Measurements from ENCODE around the gene UBR7. TPM values are rescaled to one million over a fixed set of nuclear protein-coding genes. Genes with fewer than 3 reads are reported as not detected.

The UBR7 gene
- total RNA-seq, 1 experiment from 2014 or later = 19.9 TPM

DNA sequence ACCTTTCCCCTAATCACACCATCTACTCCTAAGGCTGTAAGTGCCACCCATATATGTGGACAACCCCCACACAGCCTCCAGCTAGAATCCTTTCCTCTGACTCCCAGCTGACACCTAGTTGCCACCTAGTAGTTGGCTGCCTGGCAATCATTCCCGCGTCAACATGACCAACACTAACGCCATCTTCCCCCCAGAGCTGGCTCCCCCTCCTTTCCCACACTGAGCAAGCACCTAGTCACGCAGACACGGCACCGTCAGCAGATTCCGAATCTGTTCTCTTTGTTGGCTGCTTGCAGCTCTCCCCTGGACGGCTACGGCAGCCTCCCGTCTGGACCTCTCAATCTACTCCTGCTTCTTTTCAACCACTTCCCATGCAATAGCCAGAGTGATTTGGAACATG, 27.7 kb downstream of the UBR7 start:
- peak; percentile 69 for ATAC-seq
- Histone ChIP-seq H3K27me3 (ENCODE audit: control insufficient read depth, insufficient read depth, low read length) (no peaks in the 10 kb centered on the region), H3K36me3 (ENCODE audit: control insufficient read depth, insufficient read depth, low read length) (no peaks in the 10 kb centered on the region), H3K4me1 (ENCODE audit: control insufficient read depth, insufficient read depth, low read length) (peaks cover 4% of the 10 kb centered on the region), H3K9me3 (ENCODE audit: control insufficient read depth, insufficient read depth, low read depth, low read length) (no peaks in the 10 kb centered on the region), H3K27ac (ENCODE audit: low read length) (no peak overlapping the region), H3K4me3 (ENCODE audit: low read depth in 2 of 2, low read length in 2 of 2) (no peak overlapping the region)
- DNase-seq (ENCODE audit: low read depth, low spot score) = no peak
- TF ChIP-seq SIN3A (IDR thresholded peaks at IDR 0.05; ENCODE audit: borderline replicate concordance, insufficient read depth, low read depth, low read length) (no peak), TCF7L2 (IDR thresholded peaks at IDR 0.05; ENCODE audit: low read depth, low read length) (no peak), POLR2AphosphoS5 (IDR thresholded peaks at IDR 0.05; ENCODE audit: low read depth, low read length) (no peak)
- TF ChIP-seq, protein P1, sequence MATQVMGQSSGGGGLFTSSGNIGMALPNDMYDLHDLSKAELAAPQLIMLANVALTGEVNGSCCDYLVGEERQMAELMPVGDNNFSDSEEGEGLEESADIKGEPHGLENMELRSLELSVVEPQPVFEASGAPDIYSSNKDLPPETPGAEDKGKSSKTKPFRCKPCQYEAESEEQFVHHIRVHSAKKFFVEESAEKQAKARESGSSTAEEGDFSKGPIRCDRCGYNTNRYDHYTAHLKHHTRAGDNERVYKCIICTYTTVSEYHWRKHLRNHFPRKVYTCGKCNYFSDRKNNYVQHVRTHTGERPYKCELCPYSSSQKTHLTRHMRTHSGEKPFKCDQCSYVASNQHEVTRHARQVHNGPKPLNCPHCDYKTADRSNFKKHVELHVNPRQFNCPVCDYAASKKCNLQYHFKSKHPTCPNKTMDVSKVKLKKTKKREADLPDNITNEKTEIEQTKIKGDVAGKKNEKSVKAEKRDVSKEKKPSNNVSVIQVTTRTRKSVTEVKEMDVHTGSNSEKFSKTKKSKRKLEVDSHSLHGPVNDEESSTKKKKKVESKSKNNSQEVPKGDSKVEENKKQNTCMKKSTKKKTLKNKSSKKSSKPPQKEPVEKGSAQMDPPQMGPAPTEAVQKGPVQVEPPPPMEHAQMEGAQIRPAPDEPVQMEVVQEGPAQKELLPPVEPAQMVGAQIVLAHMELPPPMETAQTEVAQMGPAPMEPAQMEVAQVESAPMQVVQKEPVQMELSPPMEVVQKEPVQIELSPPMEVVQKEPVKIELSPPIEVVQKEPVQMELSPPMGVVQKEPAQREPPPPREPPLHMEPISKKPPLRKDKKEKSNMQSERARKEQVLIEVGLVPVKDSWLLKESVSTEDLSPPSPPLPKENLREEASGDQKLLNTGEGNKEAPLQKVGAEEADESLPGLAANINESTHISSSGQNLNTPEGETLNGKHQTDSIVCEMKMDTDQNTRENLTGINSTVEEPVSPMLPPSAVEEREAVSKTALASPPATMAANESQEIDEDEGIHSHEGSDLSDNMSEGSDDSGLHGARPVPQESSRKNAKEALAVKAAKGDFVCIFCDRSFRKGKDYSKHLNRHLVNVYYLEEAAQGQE (IDR thresholded peaks at IDR 0.05; ENCODE audit: insufficient read depth in 1 of 2, low read depth in 2 of 2, low read length in 1 of 2) = no peak
- no TSS peak for BruUV-seq (replicated peaks)
- in situ Hi-C loops (cut with HindIII; ENCODE audit: low pct_unique_long_range_greater_than_20kb, low sequenced_read_pairs) (no loop called here), intact Hi-C loops (cut with micrococcal nuclease; ENCODE audit: unreplicated experiment) (loop anchor here (10.0 kb wide), 2 partner anchors 310 to 380 kb away; no protein-coding TSS in a partner anchor)
- CTCF ChIA-PET = no interaction called here
- POLR2A ChIA-PET = no interaction called here

- ATAC-seq = peak; percentile 94
These were observed 33.0 kb downstream of the UBR7 start for GRCh38 chr14:93239869-93240677.

More at GRCh38 chr14:93239869-93240677, 33.0 kb downstream of the UBR7 start:
- Histone ChIP-seq H3K4me1 (ENCODE audit: control insufficient read depth, insufficient read depth, low read length) (peaks cover 17% of the 10 kb centered on the region), H3K27me3 (ENCODE audit: control insufficient read depth, insufficient read depth, low read length) (no peaks in the 10 kb centered on the region), H3K27ac (ENCODE audit: low read length) (peak overlapping the region; percentile 70), H3K36me3 (ENCODE audit: control insufficient read depth, insufficient read depth, low read length) (no peaks in the 10 kb centered on the region; the same call in 1 of the 2 replicates), H3K4me3 (ENCODE audit: low read depth in 2 of 2, low read length in 2 of 2) (peak overlapping the region in 1 of 2 experiments; percentile 15; a peak in 2 of 4 replicates), H3K9me3 (ENCODE audit: control insufficient read depth, insufficient read depth, low read depth, low read length) (no peaks in the 10 kb centered on the region)
- BruUV-seq (replicated peaks) = TSS peak; percentile 46
- in situ Hi-C loops (cut with HindIII; ENCODE audit: low pct_unique_long_range_greater_than_20kb, low sequenced_read_pairs) = no loop called here
- ChIA-PET POLR2A (no interaction called here), CTCF (interaction anchor here (0.6 to 1.3 kb wide), 3 partner anchors 19 to 563 kb away, joined by 3 to 10 read pairs (median 3); no protein-coding TSS in a partner anchor)
- TF ChIP-seq POLR2AphosphoS5 (IDR thresholded peaks at IDR 0.05; ENCODE audit: low read depth, low read length) = 0 out of 2 replicates have a peak, but pooled peaks have one; percentile 13
- TF ChIP-seq, protein P1 (IDR thresholded peaks at IDR 0.05; ENCODE audit: insufficient read depth in 1 of 2, low read depth in 2 of 2, low read length in 1 of 2) = no peak
- TF ChIP-seq TCF7L2 (IDR thresholded peaks at IDR 0.05; ENCODE audit: low read depth, low read length) = peak; percentile 55; the same call in 1 of the 2 replicates
- no peak for TF ChIP-seq SIN3A (IDR thresholded peaks at IDR 0.05; ENCODE audit: borderline replicate concordance, insufficient read depth, low read depth, low read length)
- TF ChIP-seq CTCF (IDR thresholded peaks at IDR 0.05) = no peak
- peak; percentile 67 for DNase-seq (ENCODE audit: low read depth, low spot score)
- intact Hi-C loops (cut with micrococcal nuclease; ENCODE audit: unreplicated experiment) = loop anchor here (10.0 kb wide), 2 partner anchors 305 to 375 kb away; no protein-coding TSS in a partner anchor
